SU-DHL-6 (cell line): ENCODE results near the gene IPPK.
"Not testable (repeated sequence)": the region's sequence is repeated elsewhere in the genome, so short reads cannot be mapped to it uniquely, and the experiment has no call there.

Experiments
- H2AFZ ChIP-seq: fragments of 200-600 bp; sonication (generic); 2 replicates; pipeline ENCODE4 v1.6.1; 2014; ENCODE audit warnings: low read depth, mild to moderate bottlenecking, moderate library complexity, mixed read lengths, antibody characterized with exemption, low read length; ENCODE audit not compliant: severe bottlenecking
- H3F3A ChIP-seq: fragments of 200-600 bp; shearing (Covaris generic); 2 replicates; pipeline ENCODE4 v1.6.0; 2016; ENCODE audit warnings: antibody characterized with exemption, mild to moderate bottlenecking; ENCODE audit not compliant: insufficient read depth
- H3K27ac ChIP-seq: fragments of 200-600 bp; sonication (generic); 2 replicates; pipeline ENCODE4 v1.5.1; 2016; ENCODE audit warnings: low read depth, mild to moderate bottlenecking, low read length, moderate library complexity, mixed read lengths
- H3K27me3 ChIP-seq: fragments of 200-600 bp; sonication (generic), shearing (Covaris generic); 2 replicates; pipeline ENCODE4 v1.6.0; 2014; ENCODE audit warnings: mild to moderate bottlenecking, low read length
- H3K36me3 ChIP-seq: fragments of 200-600 bp; sonication (generic); 2 replicates; pipeline ENCODE4 v1.6.1; 2014; ENCODE audit warnings: mild to moderate bottlenecking, low read length, mixed read lengths
- H3K4me2 ChIP-seq: fragments of 300-600, 200-600 bp; shearing (Covaris generic), sonication (generic); 2 replicates; pipeline ENCODE4 v1.6.0; 2014; ENCODE audit warnings: low read length, low read depth, mild to moderate bottlenecking; ENCODE audit not compliant: poor library complexity, severe bottlenecking
- H3K4me3 ChIP-seq: fragments of 200-600 bp; sonication (generic); 2 replicates; pipeline ENCODE4 v1.5.1; 2014; ENCODE audit warnings: antibody characterized with exemption, low read length, mild to moderate bottlenecking, mixed read lengths; ENCODE audit not compliant: insufficient read depth, poor library complexity, severe bottlenecking
- H3K79me2 ChIP-seq: fragments of 200-600 bp; sonication (generic); 2 replicates; pipeline ENCODE4 v1.6.1; 2014; ENCODE audit warnings: mild to moderate bottlenecking, low read length, moderate library complexity; ENCODE audit not compliant: insufficient read depth
- H3K9ac ChIP-seq: fragments of 200-600 bp; sonication (generic); 2 replicates; pipeline ENCODE4 v1.7.0; 2014; ENCODE audit warnings: mild to moderate bottlenecking, low read length
- H3K9me2 ChIP-seq: fragments of 200-600 bp; sonication (generic); replicated peaks from 2 replicates; pipeline ENCODE4 v1.6.1; 2014; ENCODE audit warnings: low read length; ENCODE audit not compliant: insufficient read depth
- H3K9me3 ChIP-seq: fragments of 200-600 bp; sonication (generic); 2 replicates; pipeline ENCODE4 v1.6.1; 2014; ENCODE audit warnings: low read length, mixed read lengths; ENCODE audit not compliant: insufficient read depth
- H4K20me1 ChIP-seq: fragments of 200-600 bp; sonication (generic); 2 replicates; pipeline ENCODE4 v1.6.1; 2014; ENCODE audit warnings: low read depth, mild to moderate bottlenecking, antibody characterized with exemption, low read length, moderate library complexity, mixed read lengths
- EZH2phosphoT487 ChIP-seq: fragments of 200-600 bp; sonication (generic), shearing (Covaris generic); conservative IDR thresholded peaks from 2 replicates; pipeline ENCODE4 v1.6.1; 2018; ENCODE audit warnings: mild to moderate bottlenecking, antibody characterized with exemption, low read length, moderate library complexity, mixed read lengths
- TF ChIP-seq, protein P1 (sequence below): fragments of 200-600 bp; sonication (generic); IDR thresholded peaks from one replicate; pipeline ENCODE4 v1.5.1; 2017; ENCODE audit warnings: antibody characterized with exemption, mild to moderate bottlenecking, low read length, moderate library complexity; ENCODE audit not compliant: insufficient read depth, poor library complexity, severe bottlenecking

IPPK gene

DNA sequence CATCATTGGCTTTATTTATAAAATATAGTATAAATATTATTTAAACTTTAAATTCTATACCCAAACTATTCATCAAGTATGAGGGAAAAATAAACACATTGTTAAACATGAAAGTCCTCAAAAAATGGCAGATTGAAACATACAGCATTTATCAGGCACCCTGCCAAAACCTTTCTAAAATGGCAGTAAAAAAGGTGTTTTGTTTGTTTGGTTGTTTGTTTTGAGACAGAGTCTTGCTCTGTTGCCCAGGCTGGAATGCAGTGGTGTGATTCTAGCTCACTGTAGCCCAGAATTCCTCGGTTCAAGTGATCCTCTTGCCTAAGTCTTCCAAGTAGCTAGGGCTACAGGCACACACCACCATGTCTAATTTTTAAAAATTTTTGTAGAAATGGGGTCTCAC is 74.0 kb downstream of the IPPK start:
- Histone ChIP-seq H3F3A (no peaks in the 10 kb centered on the region), H3K9me3 (no peaks in the 10 kb centered on the region), H3K36me3 (no peaks in the 10 kb centered on the region), H2AFZ (no peak overlapping the region), H3K79me2 (no peaks in the 10 kb centered on the region), H3K27me3 (no peaks in the 10 kb centered on the region), H3K4me3 (no peak overlapping the region), H3K4me2 (no peak overlapping the region), H3K9me2 (no peaks in the 10 kb centered on the region), H3K27ac (no peak overlapping the region), H3K9ac (no peak overlapping the region), H4K20me1 (no peaks in the 10 kb centered on the region)
- no peak for TF ChIP-seq EZH2phosphoT487
- TF ChIP-seq, protein P1, sequence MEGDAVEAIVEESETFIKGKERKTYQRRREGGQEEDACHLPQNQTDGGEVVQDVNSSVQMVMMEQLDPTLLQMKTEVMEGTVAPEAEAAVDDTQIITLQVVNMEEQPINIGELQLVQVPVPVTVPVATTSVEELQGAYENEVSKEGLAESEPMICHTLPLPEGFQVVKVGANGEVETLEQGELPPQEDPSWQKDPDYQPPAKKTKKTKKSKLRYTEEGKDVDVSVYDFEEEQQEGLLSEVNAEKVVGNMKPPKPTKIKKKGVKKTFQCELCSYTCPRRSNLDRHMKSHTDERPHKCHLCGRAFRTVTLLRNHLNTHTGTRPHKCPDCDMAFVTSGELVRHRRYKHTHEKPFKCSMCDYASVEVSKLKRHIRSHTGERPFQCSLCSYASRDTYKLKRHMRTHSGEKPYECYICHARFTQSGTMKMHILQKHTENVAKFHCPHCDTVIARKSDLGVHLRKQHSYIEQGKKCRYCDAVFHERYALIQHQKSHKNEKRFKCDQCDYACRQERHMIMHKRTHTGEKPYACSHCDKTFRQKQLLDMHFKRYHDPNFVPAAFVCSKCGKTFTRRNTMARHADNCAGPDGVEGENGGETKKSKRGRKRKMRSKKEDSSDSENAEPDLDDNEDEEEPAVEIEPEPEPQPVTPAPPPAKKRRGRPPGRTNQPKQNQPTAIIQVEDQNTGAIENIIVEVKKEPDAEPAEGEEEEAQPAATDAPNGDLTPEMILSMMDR, result no peak

DNA sequence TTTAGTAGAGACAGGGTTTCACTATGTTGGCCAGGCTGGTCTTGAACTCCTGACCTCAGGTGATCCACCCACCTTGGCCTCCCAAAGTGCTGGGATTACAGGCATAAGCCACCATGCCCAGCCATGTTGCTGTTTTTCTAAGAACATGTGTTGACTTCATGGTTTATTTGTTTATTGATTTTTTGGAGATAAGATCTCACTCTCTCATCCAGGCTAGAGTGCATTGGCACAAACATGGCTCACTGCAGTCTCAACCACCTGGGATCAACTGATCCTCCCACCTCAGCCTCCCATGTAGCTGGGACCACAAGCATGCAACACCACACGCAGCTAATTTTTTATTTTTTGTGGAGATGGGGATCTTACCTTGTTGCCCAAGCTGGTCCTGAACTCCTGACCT is 74.9 kb downstream of the IPPK start:
- H3K4me3 ChIP-seq, H3K9ac ChIP-seq, H3K79me2 ChIP-seq, H3K27ac ChIP-seq, H3K36me3 ChIP-seq, H3K4me2 ChIP-seq, H2AFZ ChIP-seq, H3K9me2 ChIP-seq, H3F3A ChIP-seq, H3K27me3 ChIP-seq, H3K9me3 ChIP-seq, H4K20me1 ChIP-seq: not testable (repeated sequence)

- TF ChIP-seq EZH2phosphoT487, result no peak
- TF ChIP-seq, protein P1, result no peak
- Histone ChIP-seq H3K27ac (no peak overlapping the region), H3F3A (no peaks in the 10 kb centered on the region), H3K9me3 (no peaks in the 10 kb centered on the region), H3K4me3 (no peak overlapping the region), H3K79me2 (no peaks in the 10 kb centered on the region), H3K36me3 (no peaks in the 10 kb centered on the region), H2AFZ (no peak overlapping the region), H3K9ac (no peak overlapping the region), H3K27me3 (no peaks in the 10 kb centered on the region), H3K4me2 (no peak overlapping the region), H4K20me1 (no peaks in the 10 kb centered on the region), H3K9me2 (no peaks in the 10 kb centered on the region)
Measured at GRCh38 chr9:92592946-92593861, 76.7 kb downstream of the IPPK start.

GRCh38 chr9:92592537-92592936 is 77.4 kb downstream of the IPPK start:
- H3K4me2 ChIP-seq, result no peak overlapping the region
- H3K4me3 ChIP-seq, result no peak overlapping the region
- H3K79me2 ChIP-seq, result no peaks in the 10 kb centered on the region
- H3K36me3 ChIP-seq, result no peaks in the 10 kb centered on the region
- H4K20me1 ChIP-seq, result no peaks in the 10 kb centered on the region
- no peaks in the 10 kb centered on the region for H3K9me2 ChIP-seq
- H3K9me3 ChIP-seq, result no peaks in the 10 kb centered on the region
- TF ChIP-seq EZH2phosphoT487, result no peak
- TF ChIP-seq, protein P1, result no peak
- H2AFZ ChIP-seq, result no peak overlapping the region
- no peak overlapping the region for H3K9ac ChIP-seq
- H3K27ac ChIP-seq, result no peak overlapping the region
- H3F3A ChIP-seq, result no peaks in the 10 kb centered on the region
- H3K27me3 ChIP-seq, result no peaks in the 10 kb centered on the region
